HL-60/S4 treated with phorbol 12-myristate 13-acetate at 8.2 ng/mL for 4 days and 3 days (cell line): Measurements from ENCODE around the gene MRI1.

Experiments used
- in situ Hi-C: fragments of 300-500 bp; cut with MboI; formaldehyde crosslinking; loops from 2 replicates; pipeline ENCODE4 v1.15.0; 2022; ENCODE audit warnings: low sequenced_read_pairs

Gene MRI1

DNA sequence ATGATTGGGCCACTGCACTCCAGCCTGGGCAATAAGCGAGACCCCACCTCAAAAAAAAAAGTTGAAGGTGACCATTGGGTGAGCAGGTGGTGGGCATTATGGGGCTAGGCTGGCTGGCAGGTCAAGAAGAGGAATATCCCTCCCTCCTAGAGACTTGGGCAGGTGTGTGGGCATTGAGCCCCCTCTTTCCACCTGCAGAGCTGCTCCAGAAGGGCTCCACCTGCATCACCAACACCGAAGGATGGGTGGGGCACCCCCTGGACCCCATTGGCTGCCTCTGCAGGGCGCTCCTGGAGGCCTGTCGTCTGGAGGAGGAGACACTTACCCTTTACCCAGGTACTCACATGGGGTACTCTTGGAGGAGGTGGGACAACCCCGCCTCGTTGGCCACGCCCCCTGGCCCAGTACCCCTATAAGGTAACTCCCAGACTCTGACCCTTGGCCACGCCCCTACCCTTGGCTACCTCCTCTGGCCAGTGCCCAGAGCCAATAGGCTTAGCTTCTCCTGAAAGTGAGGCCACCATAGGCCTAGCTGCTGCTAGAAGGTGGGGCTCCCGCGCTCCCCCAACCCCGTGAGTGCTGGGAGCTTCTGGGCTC, 52.8 kb downstream of the MRI1 start:
- in situ Hi-C loops: no loop called here

DNA sequence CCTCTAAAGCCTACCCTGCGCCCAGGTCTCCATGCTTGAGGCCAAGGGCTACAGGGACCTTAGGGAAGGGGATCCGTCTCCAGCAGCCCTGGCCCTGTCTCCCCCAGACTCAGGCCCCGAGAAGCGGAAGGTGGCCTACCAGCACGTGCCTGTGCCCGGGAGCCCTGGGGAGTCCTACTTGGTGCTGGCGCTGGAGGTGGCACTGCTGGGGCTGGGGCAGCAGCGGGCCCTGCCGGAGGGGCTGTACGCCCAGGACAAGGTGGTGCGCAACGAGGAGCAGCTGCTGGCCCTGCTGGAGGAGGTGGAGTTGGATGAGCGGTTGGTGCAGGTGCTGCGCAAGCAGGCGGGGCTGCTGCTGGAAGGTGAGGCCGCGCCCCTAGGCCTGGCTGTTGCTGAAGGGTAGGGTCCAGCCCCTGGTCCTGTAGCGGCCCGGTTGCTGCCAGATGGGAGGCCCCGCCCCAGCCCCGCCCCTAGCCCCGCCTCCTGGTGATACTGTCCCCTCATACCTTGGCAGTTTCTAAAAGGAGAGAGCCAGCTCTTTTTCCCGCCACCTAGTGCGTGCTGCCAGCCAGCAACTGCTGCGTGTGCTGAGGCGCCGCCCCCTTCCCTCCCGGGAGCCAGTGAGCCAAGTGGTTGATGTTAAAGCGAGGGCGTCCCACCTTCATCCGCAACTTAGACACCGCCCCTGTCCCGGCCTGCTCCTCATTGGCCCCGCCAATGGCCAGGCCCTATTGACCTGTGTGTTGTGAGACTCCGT, 53.5 kb downstream of the MRI1 start:
- in situ Hi-C loops: no loop called here

DNA sequence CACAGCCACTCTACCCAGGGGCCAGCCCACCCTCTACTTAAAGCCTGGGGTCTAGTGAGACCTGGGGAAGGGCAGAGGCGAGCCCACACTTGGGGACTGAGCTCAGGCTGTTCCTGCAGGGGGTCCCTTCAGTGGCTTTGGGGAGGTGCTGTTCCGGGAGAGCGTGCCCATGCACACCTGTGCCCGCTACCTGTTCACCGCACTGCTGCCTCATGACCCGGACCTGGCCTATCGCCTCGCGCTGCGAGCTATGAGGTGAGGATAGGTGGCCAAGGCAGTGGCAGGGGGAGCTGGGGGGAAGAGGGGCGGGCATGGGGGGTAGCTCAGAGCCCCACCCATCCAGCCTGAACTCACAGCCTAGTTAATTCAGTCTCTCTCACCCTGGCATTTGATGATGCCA, 54.9 kb downstream of the MRI1 start:
- in situ Hi-C loops: no loop called here

DNA sequence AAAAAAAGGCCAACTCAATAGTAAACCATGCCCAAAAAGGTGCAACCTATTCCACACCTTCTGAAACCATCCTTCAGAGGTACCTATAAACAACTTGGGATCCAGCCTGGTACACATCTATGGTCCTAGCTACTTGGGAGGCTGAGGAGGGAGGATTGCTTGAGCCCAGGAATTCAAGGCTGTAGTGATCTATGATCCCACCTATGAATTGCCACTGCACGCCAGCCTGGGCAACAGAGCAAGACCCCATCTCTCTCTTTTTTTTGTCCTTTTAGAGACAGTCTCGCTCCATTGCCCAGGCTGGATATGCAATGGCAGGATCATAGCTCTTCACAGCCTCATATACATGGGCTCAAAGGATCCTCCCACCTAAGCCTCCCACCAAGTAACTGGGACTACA, 57.0 kb downstream of the MRI1 start:
- in situ Hi-C loops: no loop called here

DNA sequence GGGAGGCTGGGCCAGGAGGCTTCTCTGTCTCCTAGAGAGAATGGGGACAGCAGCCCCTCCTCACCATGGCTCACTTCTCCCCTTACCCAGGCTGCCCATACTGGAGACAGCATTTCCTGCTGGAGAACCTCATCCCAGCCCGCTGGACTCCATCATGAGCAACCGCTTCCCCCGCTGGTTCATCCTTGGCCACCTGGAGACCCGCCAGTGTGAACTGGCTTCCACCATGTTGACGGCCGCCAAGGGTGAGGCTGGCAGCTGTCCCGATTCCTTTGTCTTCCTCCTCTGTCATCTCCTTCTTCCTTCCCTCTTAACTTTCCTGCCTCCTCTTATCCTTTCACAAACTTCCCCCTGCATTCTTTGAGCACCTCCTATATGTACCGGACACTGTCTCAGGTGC, 58.9 kb downstream of the MRI1 start:
- in situ Hi-C loops: no loop called here
